Left ventricle myocardium inferior (tissue), 1 donor: ENCODE measurements around the gene IRF2. TPM values are rescaled to one million over a fixed set of nuclear protein-coding genes. Genes with fewer than 3 reads are reported as not detected.

Experiments used
- DNase-seq: peaks from one replicate; pipeline ENCODE4 v3.0.0-alpha.2; 2020
- H3K27ac ChIP-seq: fragments of 200-600 bp; replicated peaks from 2 replicates; pipeline ENCODE4 v1.8.0; 2021
- H3K27me3 ChIP-seq: fragments of 200-600 bp; 2 replicates; pipeline ENCODE4 v1.8.0; 2021; ENCODE audit warnings: low read depth
- H3K36me3 ChIP-seq: fragments of 200-600 bp; 2 replicates; pipeline ENCODE4 v1.8.0; 2021
- H3K4me1 ChIP-seq: fragments of 200-600 bp; 2 replicates; pipeline ENCODE4 v1.8.0; 2021
- H3K4me3 ChIP-seq: fragments of 200-600 bp; 2 replicates; pipeline ENCODE4 v1.8.0; 2021; ENCODE audit warnings: mild to moderate bottlenecking, moderate library complexity
- H3K9me3 ChIP-seq: fragments of 200-600 bp; replicated peaks from 2 replicates; pipeline ENCODE4 v1.8.0; 2021
- intact Hi-C: fragments of 100-400 bp; cut with micrococcal nuclease; formaldehyde crosslinking; loops from one replicate; pipeline ENCODE4 v1.11.0; 2022
- total RNA-seq: library from RNA; stranded (reverse); fragmentation: NEBNext Ultra II Directional; extraction: Animal tissue kit (Norgen Biotek cat#: 25700); gene quantifications from one replicate; pipeline ENCODE4 v1.2.1, GENCODE V29; 2021
- TF ChIP-seq, protein P1 (sequence below): fragments of 200-600 bp; IDR thresholded peaks from 2 replicates; pipeline ENCODE4 v1.8.0; 2021; ENCODE audit warnings: antibody characterized with exemption, mild to moderate bottlenecking, borderline replicate concordance
- donor health status: DM: no; HTN: yes; CAD: no; lungs with severe emphysema.

The IRF2 gene
- total RNA-seq, 1 donor from 2014 or later = 25.9 TPM

DNA sequence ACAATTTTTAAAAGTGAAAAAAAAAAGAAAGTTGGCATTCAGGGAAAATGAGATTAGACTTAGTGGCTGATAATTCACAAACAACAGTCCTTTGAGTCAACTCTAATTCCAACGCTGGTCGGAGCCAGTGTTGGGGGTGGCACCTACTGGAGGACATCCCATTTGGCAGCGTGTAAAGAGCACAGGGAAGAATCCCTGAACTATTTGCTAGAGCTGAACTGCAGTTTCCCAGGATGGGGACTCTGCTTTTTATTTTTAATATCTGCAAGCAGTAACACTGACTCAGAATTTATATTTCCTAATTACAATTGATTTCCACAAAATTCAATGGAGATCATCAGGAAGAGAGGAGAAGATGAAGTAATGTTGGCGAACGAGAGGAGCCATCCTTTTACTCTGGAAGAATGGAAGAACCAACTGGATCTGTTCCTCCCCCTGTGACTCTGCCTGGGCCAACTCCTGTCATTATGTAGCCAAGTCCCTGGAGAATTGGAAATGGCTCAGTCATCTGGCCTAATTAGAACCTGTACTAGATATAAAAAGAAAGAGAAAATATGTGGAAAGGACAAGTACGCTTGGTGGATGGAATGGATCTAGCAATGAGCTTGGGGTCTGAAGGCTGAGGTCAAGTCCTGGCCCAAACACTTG, 76.7 kb downstream of the IRF2 start:
- DNase-seq = no peak
- H3K27ac ChIP-seq = peak overlapping the region; percentile 93
- H3K9me3 ChIP-seq = no peaks in the 10 kb centered on the region
- TF ChIP-seq, protein P1, sequence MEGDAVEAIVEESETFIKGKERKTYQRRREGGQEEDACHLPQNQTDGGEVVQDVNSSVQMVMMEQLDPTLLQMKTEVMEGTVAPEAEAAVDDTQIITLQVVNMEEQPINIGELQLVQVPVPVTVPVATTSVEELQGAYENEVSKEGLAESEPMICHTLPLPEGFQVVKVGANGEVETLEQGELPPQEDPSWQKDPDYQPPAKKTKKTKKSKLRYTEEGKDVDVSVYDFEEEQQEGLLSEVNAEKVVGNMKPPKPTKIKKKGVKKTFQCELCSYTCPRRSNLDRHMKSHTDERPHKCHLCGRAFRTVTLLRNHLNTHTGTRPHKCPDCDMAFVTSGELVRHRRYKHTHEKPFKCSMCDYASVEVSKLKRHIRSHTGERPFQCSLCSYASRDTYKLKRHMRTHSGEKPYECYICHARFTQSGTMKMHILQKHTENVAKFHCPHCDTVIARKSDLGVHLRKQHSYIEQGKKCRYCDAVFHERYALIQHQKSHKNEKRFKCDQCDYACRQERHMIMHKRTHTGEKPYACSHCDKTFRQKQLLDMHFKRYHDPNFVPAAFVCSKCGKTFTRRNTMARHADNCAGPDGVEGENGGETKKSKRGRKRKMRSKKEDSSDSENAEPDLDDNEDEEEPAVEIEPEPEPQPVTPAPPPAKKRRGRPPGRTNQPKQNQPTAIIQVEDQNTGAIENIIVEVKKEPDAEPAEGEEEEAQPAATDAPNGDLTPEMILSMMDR = no peak
- H3K27me3 ChIP-seq = no peaks in the 10 kb centered on the region
- H3K4me3 ChIP-seq = no peak overlapping the region
- intact Hi-C loops = no loop called here
- peaks cover 77% of the 10 kb centered on the region for H3K36me3 ChIP-seq
- H3K4me1 ChIP-seq = peaks cover 94% of the 10 kb centered on the region

DNA sequence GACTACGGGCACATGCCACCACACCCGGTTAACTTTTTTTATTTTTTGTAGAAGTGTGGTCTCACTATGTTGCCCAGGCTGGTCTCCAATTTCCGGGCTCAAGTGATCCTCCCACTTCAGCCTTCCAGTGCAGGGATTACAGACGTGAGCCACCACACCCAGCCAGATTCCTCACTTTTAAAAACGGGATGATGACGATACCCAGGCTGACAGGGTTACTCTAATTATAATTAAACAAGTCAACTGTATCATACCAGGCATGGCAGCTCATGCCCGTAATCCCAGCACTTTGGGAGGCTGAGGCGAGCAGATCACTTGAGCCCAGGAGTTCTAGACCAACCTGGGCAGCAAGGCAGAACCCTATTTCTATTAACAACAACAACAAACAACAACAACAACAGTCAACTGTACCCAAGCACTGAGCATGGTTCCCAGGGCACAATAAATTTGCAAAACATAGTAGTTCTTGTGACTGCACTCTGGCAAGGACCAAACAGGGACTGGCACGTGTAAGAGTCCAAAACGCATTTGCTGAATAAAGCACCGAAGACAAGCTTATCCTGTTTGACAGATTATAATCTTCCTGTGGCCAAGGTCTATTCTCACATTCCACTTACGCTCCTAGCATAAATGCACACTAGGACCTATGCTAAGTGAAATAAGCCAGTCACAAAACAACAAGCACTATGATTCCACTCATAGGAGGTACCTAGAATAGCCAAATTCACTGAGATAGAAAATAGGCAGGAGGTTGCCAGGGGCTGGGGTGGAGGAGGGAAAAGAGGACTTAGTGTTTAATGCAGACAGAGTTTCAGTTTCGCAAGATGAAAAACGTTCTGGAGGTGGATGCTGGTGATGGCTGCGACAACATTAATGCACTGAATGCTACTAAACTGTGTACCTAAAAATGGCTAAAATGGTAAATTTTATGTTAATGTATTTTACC, 77.5 kb downstream of the IRF2 start:
- H3K4me3 ChIP-seq = no peak overlapping the region
- H3K4me1 ChIP-seq = peaks cover 92% of the 10 kb centered on the region
- H3K9me3 ChIP-seq = no peaks in the 10 kb centered on the region
- H3K27ac ChIP-seq = peak overlapping the region; percentile 93
- H3K27me3 ChIP-seq = no peaks in the 10 kb centered on the region
- no peak for DNase-seq
- intact Hi-C loops = no loop called here
- TF ChIP-seq, protein P1 = no peak
- peaks cover 79% of the 10 kb centered on the region for H3K36me3 ChIP-seq

DNA sequence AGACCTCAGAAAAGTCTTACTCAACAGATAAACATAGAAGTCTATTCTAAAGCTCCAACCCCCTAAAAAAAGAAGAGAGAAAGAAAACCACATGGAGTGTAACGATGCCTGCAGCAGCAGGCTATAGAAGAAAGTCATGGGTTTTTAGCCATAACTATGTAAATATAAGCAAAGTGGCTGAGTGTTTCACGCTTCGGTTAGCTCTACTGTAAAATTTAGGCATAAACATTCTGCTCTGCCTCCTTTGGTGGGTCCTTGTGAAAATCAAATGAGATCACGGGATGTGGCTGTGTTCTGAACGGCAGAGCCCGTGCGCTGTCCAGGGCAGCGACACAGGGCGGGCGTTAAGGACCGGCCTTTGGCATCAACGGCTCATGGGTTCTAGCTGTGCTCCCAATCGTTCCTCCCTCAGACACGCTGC, 78.4 kb downstream of the IRF2 start:
- Histone ChIP-seq H3K4me1 (peaks cover 89% of the 10 kb centered on the region), H3K9me3 (no peaks in the 10 kb centered on the region), H3K27me3 (no peaks in the 10 kb centered on the region), H3K4me3 (no peak overlapping the region), H3K36me3 (peaks cover 85% of the 10 kb centered on the region), H3K27ac (peak overlapping the region; percentile 93)
- TF ChIP-seq, protein P1 = no peak
- DNase-seq = no peak
- intact Hi-C loops = no loop called here

DNA sequence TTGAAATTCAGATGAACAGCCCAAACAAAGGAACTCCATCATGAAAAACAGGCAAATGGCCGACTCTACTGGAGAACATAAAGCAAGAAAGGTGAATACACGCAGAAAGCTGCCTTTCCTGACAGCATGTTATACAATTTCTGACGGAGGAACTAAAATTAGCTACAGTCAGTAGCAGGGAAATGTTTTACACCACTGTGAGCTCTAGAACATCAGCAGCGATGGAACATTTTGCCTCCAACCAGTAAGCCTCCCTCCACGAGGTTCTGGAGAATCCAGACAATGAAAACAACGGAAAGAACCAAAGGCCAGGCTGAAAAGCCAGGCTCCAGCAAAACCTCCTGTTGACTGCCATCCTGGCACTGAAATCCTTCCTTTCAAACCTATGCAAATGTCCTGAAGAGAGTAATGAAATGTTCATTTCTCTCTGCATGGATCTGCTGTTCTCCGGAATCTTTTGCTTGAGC, 78.9 kb downstream of the IRF2 start:
- TF ChIP-seq, protein P1 = no peak
- intact Hi-C loops = no loop called here
- H3K27me3 ChIP-seq = no peaks in the 10 kb centered on the region
- no peak overlapping the region for H3K4me3 ChIP-seq
- H3K36me3 ChIP-seq = peaks cover 90% of the 10 kb centered on the region
- DNase-seq = no peak
- H3K4me1 ChIP-seq = peaks cover 90% of the 10 kb centered on the region
- peak overlapping the region; percentile 93 for H3K27ac ChIP-seq
- H3K9me3 ChIP-seq = no peaks in the 10 kb centered on the region

DNA sequence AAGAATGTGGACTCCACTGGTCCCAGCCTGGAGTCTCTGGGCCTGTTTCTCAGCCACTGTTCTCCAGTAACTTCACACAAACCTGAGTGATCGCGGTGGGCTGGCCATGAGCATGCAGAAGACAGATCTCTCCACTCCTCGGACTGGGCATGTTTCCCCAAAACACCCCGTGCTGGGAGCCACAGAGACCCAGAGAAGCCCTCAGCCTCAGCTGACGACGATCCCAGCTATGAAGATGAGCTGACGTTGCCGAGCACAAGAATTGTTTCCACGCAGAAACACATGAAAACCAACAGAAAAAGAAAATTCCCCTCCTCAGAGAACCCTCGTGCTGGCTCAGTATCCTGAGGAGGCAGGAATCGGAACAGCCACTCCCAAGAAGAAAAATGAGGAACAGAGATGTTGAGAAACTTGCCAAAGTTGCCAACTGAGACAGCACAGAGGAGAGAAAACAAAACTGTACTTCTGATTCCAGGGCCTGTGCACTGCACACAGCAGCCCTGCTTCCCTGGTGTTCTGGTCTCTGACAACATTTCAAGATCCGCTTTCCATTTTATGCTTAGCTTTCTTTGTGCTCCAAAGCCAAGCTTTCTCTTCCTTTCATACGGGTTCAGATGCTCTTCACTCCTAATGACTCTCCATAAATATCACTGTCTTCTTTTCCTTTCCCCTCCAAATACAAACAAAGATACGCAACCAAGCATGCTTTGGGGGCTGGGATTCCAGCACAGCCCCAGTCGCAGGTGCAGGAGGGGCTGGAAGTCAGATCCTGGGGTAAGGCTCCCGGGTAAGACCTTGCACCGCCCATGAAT, 81.4 kb downstream of the IRF2 start:
- Histone ChIP-seq H3K4me1 (peaks cover 88% of the 10 kb centered on the region), H3K4me3 (peak overlapping the region; percentile 19)

More for the DNA sequence above, 81.4 kb downstream of the IRF2 start:
- peaks cover 93% of the 10 kb centered on the region for H3K36me3 ChIP-seq
- peak overlapping the region; percentile 93 for H3K27ac ChIP-seq
- no peaks in the 10 kb centered on the region for H3K27me3 ChIP-seq
- TF ChIP-seq, protein P1 = no peak
- DNase-seq = no peak
- intact Hi-C loops = no loop called here
- H3K9me3 ChIP-seq = no peaks in the 10 kb centered on the region
